HepG2 (cell line): ENCODE measurements around the gene LRIG1.

Experiments
- ASH2L ChIP-seq: fragments of 300-600, 200-600 bp; sonication (generic); IDR thresholded peaks from 2 replicates; pipeline ENCODE4 v1.7.0; 2017; ENCODE audit warnings: low read depth, mild to moderate bottlenecking, moderate library complexity, mixed read lengths, low read length; ENCODE audit not compliant: insufficient read length
- CEBPB ChIP-seq: IDR thresholded peaks from 2 replicates; pipeline ENCODE4 v1.6.1; 2011; ENCODE audit warnings: low read depth, low read length, improper control_type of control experiment, borderline replicate concordance
- POLR2AphosphoS5 ChIP-seq: IDR thresholded peaks from 2 replicates; pipeline ENCODE4 v1.6.1; 2012; ENCODE audit warnings: low read depth, low read length
- SNRNP70 ChIP-seq: fragments of 200-400 bp; formaldehyde crosslinking; IDR thresholded peaks from 2 replicates; pipeline ENCODE4 v1.6.1; 2017; ENCODE audit warnings: mild to moderate bottlenecking, low read depth, low read length, moderate library complexity
- ZNF17 ChIP-seq: sonication (generic); formaldehyde crosslinking; IDR thresholded peaks from 2 replicates; pipeline ENCODE4 v1.5.0; 2020; ENCODE audit warnings: mild to moderate bottlenecking, missing genetic modification reagents
- TF ChIP-seq, protein P1 (sequence below): IDR thresholded peaks from 2 replicates; pipeline ENCODE4 v1.6.1; 2016
- TF ChIP-seq, protein P2 (sequence below): sonication (generic); formaldehyde crosslinking; IDR thresholded peaks from 2 replicates; pipeline ENCODE4 v1.5.1; 2020; ENCODE audit warnings: mild to moderate bottlenecking, moderate library complexity, missing genetic modification reagents

DNA sequence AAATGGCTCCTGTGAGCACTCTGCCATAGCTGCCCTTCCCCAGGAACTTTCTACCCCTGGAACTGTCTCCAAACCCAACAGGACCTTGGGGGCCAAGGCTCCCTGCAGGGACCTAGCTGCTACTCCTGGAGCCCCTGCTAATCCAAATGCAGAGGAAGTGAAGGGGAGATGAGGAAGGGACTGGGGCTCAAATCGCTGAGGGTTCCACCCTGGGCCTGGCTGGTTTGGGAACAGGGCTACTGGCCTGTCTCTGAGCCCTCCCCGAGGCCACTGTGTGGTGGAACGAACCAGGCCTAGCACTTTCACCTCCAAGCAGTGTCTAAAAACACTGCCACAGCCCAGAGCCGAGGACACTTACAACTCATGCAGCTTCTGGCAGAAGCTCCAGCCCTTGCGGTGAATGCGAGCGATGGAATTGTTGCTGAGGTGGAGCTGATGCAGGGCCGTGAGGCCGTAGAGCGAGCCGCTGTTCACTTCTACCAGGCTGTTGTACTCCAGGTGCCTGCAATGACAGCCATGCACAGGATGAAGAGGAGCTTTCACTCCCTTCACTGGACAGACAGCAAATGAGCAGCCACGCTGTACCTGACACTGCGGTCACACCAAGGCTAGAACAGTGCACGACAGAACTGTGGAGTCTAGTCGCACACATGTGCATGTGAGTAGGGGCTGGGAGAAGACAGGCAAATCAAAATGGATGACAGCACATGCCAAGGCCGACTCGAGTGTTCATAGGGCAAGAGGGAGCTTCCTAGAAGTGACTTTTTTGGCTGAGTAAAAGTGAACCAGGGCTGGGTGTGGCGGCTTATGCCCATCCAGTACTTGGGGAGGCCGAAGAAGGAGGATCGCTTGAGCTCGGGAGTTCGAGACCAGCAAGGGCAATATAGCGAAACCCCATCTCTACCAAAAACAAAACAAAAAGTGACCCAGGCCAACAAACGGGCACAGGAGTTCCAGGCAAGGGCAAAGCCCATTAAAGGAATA is 90.8 kb downstream of the LRIG1 start:
- TF ChIP-seq, protein P1, sequence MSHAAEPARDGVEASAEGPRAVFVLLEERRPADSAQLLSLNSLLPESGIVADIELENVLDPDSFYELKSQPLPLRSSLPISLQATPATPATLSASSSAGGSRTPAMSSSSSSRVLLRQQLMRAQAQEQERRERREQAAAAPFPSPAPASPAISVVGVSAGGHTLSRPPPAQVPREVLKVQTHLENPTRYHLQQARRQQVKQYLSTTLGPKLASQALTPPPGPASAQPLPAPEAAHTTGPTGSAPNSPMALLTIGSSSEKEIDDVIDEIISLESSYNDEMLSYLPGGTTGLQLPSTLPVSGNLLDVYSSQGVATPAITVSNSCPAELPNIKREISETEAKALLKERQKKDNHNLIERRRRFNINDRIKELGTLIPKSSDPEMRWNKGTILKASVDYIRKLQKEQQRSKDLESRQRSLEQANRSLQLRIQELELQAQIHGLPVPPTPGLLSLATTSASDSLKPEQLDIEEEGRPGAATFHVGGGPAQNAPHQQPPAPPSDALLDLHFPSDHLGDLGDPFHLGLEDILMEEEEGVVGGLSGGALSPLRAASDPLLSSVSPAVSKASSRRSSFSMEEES (CRISPR knock-in tag), result no peak
- TF ChIP-seq CEBPB (no peak), POLR2AphosphoS5 (no peak), SNRNP70 (no peak), ZNF17 (CRISPR knock-in tag) (no peak), ASH2L (no peak)
- TF ChIP-seq, protein P2, sequence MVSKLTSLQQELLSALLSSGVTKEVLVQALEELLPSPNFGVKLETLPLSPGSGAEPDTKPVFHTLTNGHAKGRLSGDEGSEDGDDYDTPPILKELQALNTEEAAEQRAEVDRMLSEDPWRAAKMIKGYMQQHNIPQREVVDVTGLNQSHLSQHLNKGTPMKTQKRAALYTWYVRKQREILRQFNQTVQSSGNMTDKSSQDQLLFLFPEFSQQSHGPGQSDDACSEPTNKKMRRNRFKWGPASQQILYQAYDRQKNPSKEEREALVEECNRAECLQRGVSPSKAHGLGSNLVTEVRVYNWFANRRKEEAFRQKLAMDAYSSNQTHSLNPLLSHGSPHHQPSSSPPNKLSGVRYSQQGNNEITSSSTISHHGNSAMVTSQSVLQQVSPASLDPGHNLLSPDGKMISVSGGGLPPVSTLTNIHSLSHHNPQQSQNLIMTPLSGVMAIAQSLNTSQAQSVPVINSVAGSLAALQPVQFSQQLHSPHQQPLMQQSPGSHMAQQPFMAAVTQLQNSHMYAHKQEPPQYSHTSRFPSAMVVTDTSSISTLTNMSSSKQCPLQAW, result no peak
